Measurements from ENCODE around the gene COL4A4. TPM values are rescaled to one million over a fixed set of nuclear protein-coding genes. Genes with fewer than 3 reads are reported as not detected.

The COL4A4 gene
- total and polyA plus RNA-seq, 2 of the 4 experiments (the other 2 are of a cell fraction) = 0.02 TPM; not detected in 1

GRCh38 chr2:227031379-227031778 is 132.6 kb downstream of the COL4A4 start:
- H3K9ac ChIP-seq (ENCODE audit: low read depth, low read length) = no peak overlapping the region
- no peak overlapping the region for H4K91ac ChIP-seq (ENCODE audit: insufficient read depth, low read depth, low read length)
- no TSS peak for BruUV-seq (replicated peaks)
- H3K23ac ChIP-seq (ENCODE audit: low read depth, low read length) = no peak overlapping the region
- dilution Hi-C loops (cut with HindIII; ENCODE audit: low sequenced_read_pairs, unreplicated experiment) (no loop called here), in situ Hi-C loops (cut with MboI; ENCODE audit: low sequenced_read_pairs) (no loop called here), intact Hi-C loops (cut with micrococcal nuclease) (loop anchor here (5.0 kb wide), 1 partner anchor 76 kb away; no protein-coding TSS in a partner anchor)
- no peak overlapping the region for H3K4me3 ChIP-seq (ENCODE audit: insufficient read depth, low read depth, low read length)
- no peak overlapping the region for H3K18ac ChIP-seq (ENCODE audit: low read depth, low read length)
- no peaks in the 10 kb centered on the region for H3K9me3 ChIP-seq (ENCODE audit: control insufficient read depth, insufficient read depth, low read length)
- no peak overlapping the region; the same call in 1 of the 2 replicates for H3K56ac ChIP-seq (ENCODE audit: extremely low read depth, insufficient read depth, low read length)
- no peak for TF ChIP-seq RFX5 (IDR thresholded peaks at IDR 0.05; ENCODE audit: low read depth, low read length)
- no peaks in the 10 kb centered on the region for H3K9me1 ChIP-seq (ENCODE audit: insufficient read depth, low read length)
- no peak overlapping the region for H3K4me2 ChIP-seq (ENCODE audit: low read depth, low read length)
- POLR2A ChIA-PET (ENCODE audit: unreplicated experiment) = no interaction called here
- CTCF ChIA-PET = no interaction called here
- H2BK5ac ChIP-seq (ENCODE audit: low read depth, low read length, poor library complexity, severe bottlenecking) = no peak overlapping the region
- no peak overlapping the region for H2AFZ ChIP-seq (replicated peaks; ENCODE audit: low read length, poor library complexity)
- H3K27ac ChIP-seq (ENCODE audit: insufficient read depth, low read length) = no peak overlapping the region
- no peak for ATAC-seq (ENCODE audit: low read depth)
- H4K20me1 ChIP-seq (ENCODE audit: insufficient read depth, low read length) = no peaks in the 10 kb centered on the region
- H4K8ac ChIP-seq (ENCODE audit: low read depth in 2 of 2, low read length in 2 of 2) = no peak overlapping the region
- H2BK120ac ChIP-seq (ENCODE audit: low read depth, low read length) = no peak overlapping the region
- H3K4ac ChIP-seq (ENCODE audit: low read depth, low read length) = no peak overlapping the region
- no peak overlapping the region for H2BK15ac ChIP-seq (ENCODE audit: low read depth, low read length)
- H3K36me3 ChIP-seq (ENCODE audit: control insufficient read depth, insufficient read depth, low read length) = no peaks in the 10 kb centered on the region
- no peak for DNase-seq
- H3K4me1 ChIP-seq (ENCODE audit: control insufficient read depth, insufficient read depth, low read length) = no peaks in the 10 kb centered on the region
- WGBS, 2 experiments (ENCODE audit: extremely low coverage in 2 of 2, insufficient read length in 1 of 2) = no CpG with 5 or more reads among the region's 3 CpGs
- no peak overlapping the region for H2AK9ac ChIP-seq (replicated peaks; ENCODE audit: low read depth, low read length, poor library complexity)
- H2AK5ac ChIP-seq (ENCODE audit: low read depth, low read length) = no peak overlapping the region
- H2BK20ac ChIP-seq (ENCODE audit: low read depth, low read length) = no peak overlapping the region
- H3K27me3 ChIP-seq (ENCODE audit: control insufficient read depth, insufficient read depth, low read length) = peaks cover 7% of the 10 kb centered on the region
- H4K5ac ChIP-seq (ENCODE audit: low read depth, low read length) = no peak overlapping the region
- no peak overlapping the region for H3K14ac ChIP-seq (replicated peaks; ENCODE audit: low read depth, low read length)
- H3K79me1 ChIP-seq (ENCODE audit: low read depth in 1 of 2, low read length in 2 of 2) = no peaks in the 10 kb centered on the region
